K562 (cell line): ENCODE measurements around the gene PATJ. TPM values are rescaled to one million over a fixed set of nuclear protein-coding genes. Genes with fewer than 3 reads are reported as not detected.

Experiments
- E2F4 ChIP-seq: sonication (generic); formaldehyde crosslinking; IDR thresholded peaks from 2 replicates; pipeline ENCODE4 v1.8.0; 2022; ENCODE audit warnings: mild to moderate bottlenecking, low read depth, missing genetic modification reagents
- IFI16 ChIP-seq: fragments of 250-450 bp; sonication (Bioruptor Pico); IDR thresholded peaks from 2 replicates; pipeline ENCODE4 v2.1.2; 2022; ENCODE audit warnings: mild to moderate bottlenecking, inconsistent platforms
- ILF3 ChIP-seq: fragments of 450-650 bp; IDR thresholded peaks from 2 replicates; pipeline ENCODE4 v1.6.1; 2018; ENCODE audit warnings: antibody characterized with exemption, mild to moderate bottlenecking, moderate library complexity, borderline replicate concordance
- KLF13 ChIP-seq: fragments of 450-650 bp; IDR thresholded peaks from 2 replicates; pipeline ENCODE4 v1.6.1; 2016; ENCODE audit warnings: missing genetic modification characterization, low read depth, mild to moderate bottlenecking, missing compliant biosample characterization, moderate library complexity, borderline replicate concordance
- MEF2A ChIP-seq: IDR thresholded peaks from 2 replicates; pipeline ENCODE4 v1.6.1; 2011; ENCODE audit warnings: low read depth, mild to moderate bottlenecking, low read length, moderate library complexity; ENCODE audit not compliant: control insufficient read depth
- POLR2G ChIP-seq: fragments of 200-400 bp; formaldehyde crosslinking; IDR thresholded peaks from 2 replicates; pipeline ENCODE4 v1.6.1; 2017; ENCODE audit warnings: low read depth, mild to moderate bottlenecking, antibody characterized with exemption, low read length, moderate library complexity
- PTTG1 ChIP-seq: fragments of 450-650 bp; IDR thresholded peaks from 2 replicates; pipeline ENCODE4 v1.6.1; 2016; ENCODE audit warnings: low read depth, mild to moderate bottlenecking, missing genetic modification characterization, missing compliant biosample characterization
- RB1 ChIP-seq: fragments of 450-650 bp; IDR thresholded peaks from 2 replicates; pipeline ENCODE4 v1.6.1; 2017; ENCODE audit warnings: low read depth, mild to moderate bottlenecking
- SREBF1 ChIP-seq: fragments of 150-350 bp; IDR thresholded peaks from 2 replicates; pipeline ENCODE4 v1.6.1; 2014; ENCODE audit warnings: antibody characterized with exemption, low read depth, low read length, borderline replicate concordance
- TBP ChIP-seq: optimal IDR thresholded peaks from 2 replicates; pipeline ENCODE3; 2011; ENCODE audit warnings: low read depth, low read length, improper control_type of control experiment
- ZEB2 ChIP-seq: fragments of 450-650 bp; IDR thresholded peaks from 2 replicates; pipeline ENCODE4 v1.6.1; 2016
- polyA plus RNA-seq, 8 experiments: library from polyadenylated mRNA; depleted of rRNA in 4 of 8; stranded (reverse) in 5 of 8; unstranded in 3 of 8; fragments of >200 nt; fragmentation: Nextera tagmentation in 2 of 8; fragmentation: Illumina TruSeq in 1 of 8; extraction: Ambion mirVana in 2 of 8; extraction: Trizol in 1 of 8; gene quantifications; 2 replicates each; pipeline versions ENCODE4 v1.2.1 to v1.2.3, GENCODE V29; 2011 to 2014; ENCODE audit warnings: inconsistent platforms in 1 of 8, missing spikeins in 1 of 8
- total RNA-seq, 7 experiments: library from RNA; depleted of rRNA in 6 of 7; stranded (reverse); fragments of >200 nt in 6 of 7; fragmentation: Illumina TruSeq in 2 of 7; extraction: Trizol in 2 of 7; gene quantifications; 2 replicates each; pipeline versions ENCODE4 v1.2.1 to v1.2.3, GENCODE V29; 2011 to 2021; ENCODE audit warnings: low replicate concordance in 1 of 7
- TF ChIP-seq, protein P1 (sequence below): fragments of 450-650 bp; IDR thresholded peaks from 2 replicates; pipeline ENCODE4 v1.6.1; 2016; ENCODE audit warnings: mild to moderate bottlenecking, moderate library complexity

Gene PATJ
- total and polyA plus RNA-seq, 9 of the 15 experiments (the other 6 are each of a cell fraction or from before 2014, with no cell fraction given), result 0.22 TPM; not detected in 8

DNA sequence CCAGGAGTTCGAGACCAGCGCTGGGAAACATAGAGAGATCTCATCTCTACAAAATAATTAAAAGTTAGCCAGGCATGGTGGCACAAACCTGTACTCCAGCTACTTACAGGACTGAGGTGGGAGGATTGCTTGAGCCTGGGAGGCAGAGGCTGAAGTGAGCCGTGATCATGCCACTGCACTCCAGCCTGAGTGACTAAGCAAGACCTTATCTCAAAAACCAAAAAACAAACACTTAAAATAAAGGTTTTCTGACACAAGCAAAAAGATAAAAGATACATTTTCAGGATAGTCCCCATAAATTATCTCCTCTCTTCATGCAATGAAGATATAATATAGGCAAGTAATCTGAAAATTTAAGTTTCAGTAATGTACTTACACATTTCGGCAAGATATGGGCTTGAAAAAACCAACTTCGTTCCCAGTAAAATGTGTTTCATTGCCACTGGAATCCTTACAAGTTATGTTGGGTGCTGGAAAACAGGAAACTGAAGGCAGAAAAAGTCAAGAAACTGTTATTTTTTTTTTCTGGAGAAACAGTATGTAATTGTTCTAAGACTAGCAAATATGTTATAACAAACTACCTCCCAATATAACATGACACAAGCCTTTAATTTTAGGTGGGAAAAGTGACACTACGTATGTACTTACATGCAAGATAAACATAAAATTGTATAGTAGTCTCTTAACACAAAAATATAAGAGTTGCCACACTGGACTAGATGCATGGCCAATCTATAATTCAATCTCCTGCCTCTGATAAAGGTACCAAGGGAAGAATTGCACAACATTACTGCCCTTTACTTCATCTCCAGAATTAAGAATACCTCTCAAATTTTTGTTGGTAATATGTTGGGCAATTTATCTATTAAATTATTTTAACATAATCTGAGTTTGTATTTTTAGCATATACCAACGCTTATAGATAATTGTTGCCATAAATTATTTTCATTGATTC, 33.0 kb upstream of the PATJ start (continued):
- TF ChIP-seq KLF13 (tag) (no peak), MEF2A (no peak), E2F4 (CRISPR knock-in tag) (no peak), TBP (no peak), POLR2G (no peak), RB1 (no peak), SREBF1 (no peak), ZEB2 (peak; percentile 60; the same call in 1 of the 2 replicates), PTTG1 (tag) (no peak), ILF3 (no peak), IFI16 (CRISPR knock-in tag) (no peak)
- TF ChIP-seq, protein P1, sequence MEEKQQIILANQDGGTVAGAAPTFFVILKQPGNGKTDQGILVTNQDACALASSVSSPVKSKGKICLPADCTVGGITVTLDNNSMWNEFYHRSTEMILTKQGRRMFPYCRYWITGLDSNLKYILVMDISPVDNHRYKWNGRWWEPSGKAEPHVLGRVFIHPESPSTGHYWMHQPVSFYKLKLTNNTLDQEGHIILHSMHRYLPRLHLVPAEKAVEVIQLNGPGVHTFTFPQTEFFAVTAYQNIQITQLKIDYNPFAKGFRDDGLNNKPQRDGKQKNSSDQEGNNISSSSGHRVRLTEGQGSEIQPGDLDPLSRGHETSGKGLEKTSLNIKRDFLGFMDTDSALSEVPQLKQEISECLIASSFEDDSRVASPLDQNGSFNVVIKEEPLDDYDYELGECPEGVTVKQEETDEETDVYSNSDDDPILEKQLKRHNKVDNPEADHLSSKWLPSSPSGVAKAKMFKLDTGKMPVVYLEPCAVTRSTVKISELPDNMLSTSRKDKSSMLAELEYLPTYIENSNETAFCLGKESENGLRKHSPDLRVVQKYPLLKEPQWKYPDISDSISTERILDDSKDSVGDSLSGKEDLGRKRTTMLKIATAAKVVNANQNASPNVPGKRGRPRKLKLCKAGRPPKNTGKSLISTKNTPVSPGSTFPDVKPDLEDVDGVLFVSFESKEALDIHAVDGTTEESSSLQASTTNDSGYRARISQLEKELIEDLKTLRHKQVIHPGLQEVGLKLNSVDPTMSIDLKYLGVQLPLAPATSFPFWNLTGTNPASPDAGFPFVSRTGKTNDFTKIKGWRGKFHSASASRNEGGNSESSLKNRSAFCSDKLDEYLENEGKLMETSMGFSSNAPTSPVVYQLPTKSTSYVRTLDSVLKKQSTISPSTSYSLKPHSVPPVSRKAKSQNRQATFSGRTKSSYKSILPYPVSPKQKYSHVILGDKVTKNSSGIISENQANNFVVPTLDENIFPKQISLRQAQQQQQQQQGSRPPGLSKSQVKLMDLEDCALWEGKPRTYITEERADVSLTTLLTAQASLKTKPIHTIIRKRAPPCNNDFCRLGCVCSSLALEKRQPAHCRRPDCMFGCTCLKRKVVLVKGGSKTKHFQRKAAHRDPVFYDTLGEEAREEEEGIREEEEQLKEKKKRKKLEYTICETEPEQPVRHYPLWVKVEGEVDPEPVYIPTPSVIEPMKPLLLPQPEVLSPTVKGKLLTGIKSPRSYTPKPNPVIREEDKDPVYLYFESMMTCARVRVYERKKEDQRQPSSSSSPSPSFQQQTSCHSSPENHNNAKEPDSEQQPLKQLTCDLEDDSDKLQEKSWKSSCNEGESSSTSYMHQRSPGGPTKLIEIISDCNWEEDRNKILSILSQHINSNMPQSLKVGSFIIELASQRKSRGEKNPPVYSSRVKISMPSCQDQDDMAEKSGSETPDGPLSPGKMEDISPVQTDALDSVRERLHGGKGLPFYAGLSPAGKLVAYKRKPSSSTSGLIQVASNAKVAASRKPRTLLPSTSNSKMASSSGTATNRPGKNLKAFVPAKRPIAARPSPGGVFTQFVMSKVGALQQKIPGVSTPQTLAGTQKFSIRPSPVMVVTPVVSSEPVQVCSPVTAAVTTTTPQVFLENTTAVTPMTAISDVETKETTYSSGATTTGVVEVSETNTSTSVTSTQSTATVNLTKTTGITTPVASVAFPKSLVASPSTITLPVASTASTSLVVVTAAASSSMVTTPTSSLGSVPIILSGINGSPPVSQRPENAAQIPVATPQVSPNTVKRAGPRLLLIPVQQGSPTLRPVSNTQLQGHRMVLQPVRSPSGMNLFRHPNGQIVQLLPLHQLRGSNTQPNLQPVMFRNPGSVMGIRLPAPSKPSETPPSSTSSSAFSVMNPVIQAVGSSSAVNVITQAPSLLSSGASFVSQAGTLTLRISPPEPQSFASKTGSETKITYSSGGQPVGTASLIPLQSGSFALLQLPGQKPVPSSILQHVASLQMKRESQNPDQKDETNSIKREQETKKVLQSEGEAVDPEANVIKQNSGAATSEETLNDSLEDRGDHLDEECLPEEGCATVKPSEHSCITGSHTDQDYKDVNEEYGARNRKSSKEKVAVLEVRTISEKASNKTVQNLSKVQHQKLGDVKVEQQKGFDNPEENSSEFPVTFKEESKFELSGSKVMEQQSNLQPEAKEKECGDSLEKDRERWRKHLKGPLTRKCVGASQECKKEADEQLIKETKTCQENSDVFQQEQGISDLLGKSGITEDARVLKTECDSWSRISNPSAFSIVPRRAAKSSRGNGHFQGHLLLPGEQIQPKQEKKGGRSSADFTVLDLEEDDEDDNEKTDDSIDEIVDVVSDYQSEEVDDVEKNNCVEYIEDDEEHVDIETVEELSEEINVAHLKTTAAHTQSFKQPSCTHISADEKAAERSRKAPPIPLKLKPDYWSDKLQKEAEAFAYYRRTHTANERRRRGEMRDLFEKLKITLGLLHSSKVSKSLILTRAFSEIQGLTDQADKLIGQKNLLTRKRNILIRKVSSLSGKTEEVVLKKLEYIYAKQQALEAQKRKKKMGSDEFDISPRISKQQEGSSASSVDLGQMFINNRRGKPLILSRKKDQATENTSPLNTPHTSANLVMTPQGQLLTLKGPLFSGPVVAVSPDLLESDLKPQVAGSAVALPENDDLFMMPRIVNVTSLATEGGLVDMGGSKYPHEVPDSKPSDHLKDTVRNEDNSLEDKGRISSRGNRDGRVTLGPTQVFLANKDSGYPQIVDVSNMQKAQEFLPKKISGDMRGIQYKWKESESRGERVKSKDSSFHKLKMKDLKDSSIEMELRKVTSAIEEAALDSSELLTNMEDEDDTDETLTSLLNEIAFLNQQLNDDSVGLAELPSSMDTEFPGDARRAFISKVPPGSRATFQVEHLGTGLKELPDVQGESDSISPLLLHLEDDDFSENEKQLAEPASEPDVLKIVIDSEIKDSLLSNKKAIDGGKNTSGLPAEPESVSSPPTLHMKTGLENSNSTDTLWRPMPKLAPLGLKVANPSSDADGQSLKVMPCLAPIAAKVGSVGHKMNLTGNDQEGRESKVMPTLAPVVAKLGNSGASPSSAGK, result no peak
